Liver (tissue), 3 donors: ENCODE measurements around the gene FAM124A.

Experiments
- FOXA1 ChIP-seq: IDR thresholded peaks from 2 replicates; pipeline ENCODE4 v1.6.1; 2016; ENCODE audit warnings: antibody characterized with exemption
- HNF4A ChIP-seq, 2 donors: conservative IDR thresholded peaks; 2 replicates each; pipeline ENCODE4 v1.6.1; 2016; ENCODE audit warnings: antibody characterized with exemption in 2 of 2, mild to moderate bottlenecking in 2 of 2
- HNF4G ChIP-seq: IDR thresholded peaks from 2 replicates; pipeline ENCODE4 v1.6.1; 2016; ENCODE audit warnings: antibody characterized with exemption
- RAD21 ChIP-seq, 2 donors: IDR thresholded peaks; 2 replicates each; pipeline ENCODE4 v1.6.1; 2016; ENCODE audit warnings: antibody characterized with exemption in 2 of 2, mild to moderate bottlenecking in 2 of 2
- REST ChIP-seq: IDR thresholded peaks from 2 replicates; pipeline ENCODE4 v1.6.1; 2016; ENCODE audit warnings: antibody characterized with exemption, mild to moderate bottlenecking
- RXRA ChIP-seq, 2 donors: IDR thresholded peaks; 2 replicates each; pipeline ENCODE4 v1.6.1; 2017 to 2018; ENCODE audit warnings: antibody characterized with exemption in 2 of 2, mild to moderate bottlenecking in 1 of 2
- TAF1 ChIP-seq: conservative IDR thresholded peaks from 2 replicates; pipeline ENCODE4 v1.6.1; 2016; ENCODE audit warnings: antibody characterized with exemption, mild to moderate bottlenecking
- TF ChIP-seq, protein P1 (sequence below): fragments of 150-350 bp; IDR thresholded peaks from 2 replicates; pipeline ENCODE4 v1.5.1; 2017; ENCODE audit warnings: improper control_type of control experiment, low read depth, low read length; ENCODE audit not compliant: missing input control
- donor health status: healthy.
- donor health status: healthy.

DNA sequence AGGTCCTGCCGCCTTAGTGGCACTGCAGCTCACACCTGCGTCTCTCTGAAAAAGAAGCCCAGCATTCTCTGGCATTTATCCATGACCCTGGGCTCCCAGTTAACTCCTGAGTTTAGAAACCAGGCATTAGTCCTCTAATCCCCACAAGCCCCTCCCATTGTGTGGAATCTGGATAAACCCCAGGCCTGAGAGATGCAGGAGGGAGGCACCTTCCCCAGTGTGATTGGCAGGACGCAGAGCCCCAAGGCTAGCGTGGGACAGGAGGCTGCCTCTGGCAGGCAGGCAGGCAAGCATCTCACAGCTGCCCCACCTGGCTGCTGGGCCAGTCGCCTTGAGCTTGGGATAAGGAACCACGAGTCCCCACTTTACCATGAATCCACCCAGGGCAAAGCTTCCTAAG, 106.3 kb downstream of the FAM124A start:
- TF ChIP-seq, protein P1, sequence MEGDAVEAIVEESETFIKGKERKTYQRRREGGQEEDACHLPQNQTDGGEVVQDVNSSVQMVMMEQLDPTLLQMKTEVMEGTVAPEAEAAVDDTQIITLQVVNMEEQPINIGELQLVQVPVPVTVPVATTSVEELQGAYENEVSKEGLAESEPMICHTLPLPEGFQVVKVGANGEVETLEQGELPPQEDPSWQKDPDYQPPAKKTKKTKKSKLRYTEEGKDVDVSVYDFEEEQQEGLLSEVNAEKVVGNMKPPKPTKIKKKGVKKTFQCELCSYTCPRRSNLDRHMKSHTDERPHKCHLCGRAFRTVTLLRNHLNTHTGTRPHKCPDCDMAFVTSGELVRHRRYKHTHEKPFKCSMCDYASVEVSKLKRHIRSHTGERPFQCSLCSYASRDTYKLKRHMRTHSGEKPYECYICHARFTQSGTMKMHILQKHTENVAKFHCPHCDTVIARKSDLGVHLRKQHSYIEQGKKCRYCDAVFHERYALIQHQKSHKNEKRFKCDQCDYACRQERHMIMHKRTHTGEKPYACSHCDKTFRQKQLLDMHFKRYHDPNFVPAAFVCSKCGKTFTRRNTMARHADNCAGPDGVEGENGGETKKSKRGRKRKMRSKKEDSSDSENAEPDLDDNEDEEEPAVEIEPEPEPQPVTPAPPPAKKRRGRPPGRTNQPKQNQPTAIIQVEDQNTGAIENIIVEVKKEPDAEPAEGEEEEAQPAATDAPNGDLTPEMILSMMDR = no peak
- TF ChIP-seq RXRA (IDR thresholded peaks at IDR 0.05) (no peak), FOXA1 (no peak), TAF1 (no peak), REST (no peak), HNF4A (conservative IDR thresholded peaks at IDR 0.05) (no peak), RAD21 (IDR thresholded peaks at IDR 0.05) (no peak), HNF4G (no peak)
